Astrocyte of the spinal cord (primary cell): ENCODE data around the gene FBXW11.
A peak's percentile ranks its signal among the peaks of the same experiment; 100 is the strongest.

ENCODE experiments used
- DNase-seq: peaks from one replicate; pipeline ENCODE4 v3.0.0; 2011; ENCODE audit warnings: low read depth, low spot score
- H3K4me3 ChIP-seq: 2 replicates; pipeline ENCODE4 v1.5.1; 2011; ENCODE audit warnings: low read depth, mild to moderate bottlenecking, low read length, moderate library complexity
- CTCF ChIP-seq: IDR thresholded peaks from 2 replicates; pipeline ENCODE4 v1.5.1; 2012; ENCODE audit warnings: low read depth, mild to moderate bottlenecking, low read length, inconsistent platforms
- in situ Hi-C: cut with HindIII; loops from 2 replicates; pipeline ENCODE4 v1.10.0; 2017; ENCODE audit warnings: low sequenced_read_pairs

Gene FBXW11

GRCh38 chr5:171869956-171870355 is 136.5 kb downstream of the FBXW11 start:
- DNase-seq = no peak
- TF ChIP-seq CTCF = no peak
- in situ Hi-C loops = no loop called here
- H3K4me3 ChIP-seq = no peak overlapping the region

- no peak overlapping the region for H3K4me3 ChIP-seq
- in situ Hi-C loops = no loop called here
- TF ChIP-seq CTCF = no peak
- DNase-seq = peak; percentile 44
These were observed 138.2 kb downstream of the FBXW11 start for GRCh38 chr5:171868236-171868635.

GRCh38 chr5:171867786-171868185 is 138.7 kb downstream of the FBXW11 start:
- in situ Hi-C loops = no loop called here

GRCh38 chr5:171865471-171865870 is 141.0 kb downstream of the FBXW11 start:
- in situ Hi-C loops = no loop called here
- no peak overlapping the region for H3K4me3 ChIP-seq
- TF ChIP-seq CTCF = no peak
- no peak for DNase-seq

More at GRCh38 chr5:171867786-171868185, 138.7 kb downstream of the FBXW11 start:
- DNase-seq = peak; percentile 71
- no peak overlapping the region for H3K4me3 ChIP-seq
- TF ChIP-seq CTCF = no peak

- no peak overlapping the region for H3K4me3 ChIP-seq
- peak; percentile 87 for DNase-seq
- no peak for TF ChIP-seq CTCF
- in situ Hi-C loops = no loop called here
These were observed 142.5 kb downstream of the FBXW11 start for GRCh38 chr5:171863935-171864334.

GRCh38 chr5:171862624-171863023 is 143.8 kb downstream of the FBXW11 start:
- in situ Hi-C loops = no loop called here
- H3K4me3 ChIP-seq = no peak overlapping the region
- DNase-seq = no peak
- TF ChIP-seq CTCF = no peak

GRCh38 chr5:171861381-171861780 is 145.1 kb downstream of the FBXW11 start:
- no peak for TF ChIP-seq CTCF
- no peak overlapping the region for H3K4me3 ChIP-seq
- no peak for DNase-seq
- in situ Hi-C loops = no loop called here
